ENCODE data around the gene ZNF462.

ZNF462 gene

GRCh38 chr9:107025260-107026035 is 162.5 kb downstream of the ZNF462 start:
- DNase-seq: no peak

- no peak for DNase-seq
Measured at GRCh38 chr9:107029146-107029545, 166.2 kb downstream of the ZNF462 start.

GRCh38 chr9:107033966-107034365 is 171.0 kb downstream of the ZNF462 start:
- DNase-seq: no peak

DNA sequence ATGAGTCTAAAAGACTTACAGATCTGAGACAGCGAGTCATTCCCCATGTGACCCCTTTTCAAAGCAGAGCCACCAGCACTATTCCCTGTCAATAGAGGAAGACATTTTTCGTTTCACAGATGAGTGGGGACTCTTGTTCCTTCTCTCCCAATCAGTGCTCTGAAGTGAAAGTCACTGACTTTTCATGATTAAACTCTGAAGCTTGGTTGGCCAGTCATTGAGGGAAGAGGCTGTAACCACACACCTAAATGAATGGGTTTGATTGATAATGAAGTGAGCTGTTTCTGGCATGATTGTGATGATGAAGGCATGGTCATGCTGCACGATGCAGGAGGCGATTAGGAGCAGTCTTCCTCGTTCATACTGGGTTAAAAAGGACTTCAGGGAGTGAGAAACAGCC is 171.9 kb downstream of the ZNF462 start:
- DNase-seq: no peak

DNA sequence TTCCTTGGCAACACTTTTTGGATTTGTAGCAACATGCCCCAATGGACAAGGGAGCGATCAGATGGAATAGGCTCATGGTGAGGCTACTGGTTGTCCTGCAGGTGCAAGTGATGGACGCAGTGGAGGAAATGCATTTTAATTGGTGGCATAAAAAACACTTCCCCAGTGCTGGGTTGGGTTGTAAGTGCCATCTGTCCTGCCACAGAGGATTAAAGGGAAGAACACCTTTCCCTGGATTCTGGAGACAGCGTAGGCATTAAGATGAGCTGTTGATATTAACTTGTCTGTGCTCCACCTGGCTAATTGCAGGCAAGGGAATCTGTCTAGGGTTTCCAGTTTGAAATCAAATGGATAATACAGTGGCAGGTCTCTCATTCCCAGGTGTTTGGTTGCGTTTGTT is 173.4 kb downstream of the ZNF462 start:
- DNase-seq: no peak

DNA sequence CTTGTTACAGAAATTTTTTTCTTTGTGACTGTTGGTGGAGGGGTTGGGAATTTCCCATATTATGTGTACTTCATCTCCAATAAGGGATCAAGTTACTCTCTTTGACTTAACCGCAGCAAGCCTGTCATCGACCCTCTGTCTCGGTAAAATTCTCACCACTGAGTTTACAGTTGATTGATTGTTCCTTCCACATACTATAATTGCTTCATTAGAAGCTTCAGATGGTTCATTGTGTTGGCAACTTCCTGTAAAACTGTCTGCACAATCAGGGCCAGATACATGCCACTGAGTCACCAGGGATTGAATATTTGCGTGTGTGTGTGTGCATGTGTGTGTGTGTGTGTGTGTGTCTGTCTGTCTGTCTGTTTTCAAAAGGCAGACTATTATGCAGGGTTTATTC is 176.6 kb downstream of the ZNF462 start:
- DNase-seq: no peak

GRCh38 chr9:107042606-107043005 is 179.6 kb downstream of the ZNF462 start:
- no peak for DNase-seq

DNA sequence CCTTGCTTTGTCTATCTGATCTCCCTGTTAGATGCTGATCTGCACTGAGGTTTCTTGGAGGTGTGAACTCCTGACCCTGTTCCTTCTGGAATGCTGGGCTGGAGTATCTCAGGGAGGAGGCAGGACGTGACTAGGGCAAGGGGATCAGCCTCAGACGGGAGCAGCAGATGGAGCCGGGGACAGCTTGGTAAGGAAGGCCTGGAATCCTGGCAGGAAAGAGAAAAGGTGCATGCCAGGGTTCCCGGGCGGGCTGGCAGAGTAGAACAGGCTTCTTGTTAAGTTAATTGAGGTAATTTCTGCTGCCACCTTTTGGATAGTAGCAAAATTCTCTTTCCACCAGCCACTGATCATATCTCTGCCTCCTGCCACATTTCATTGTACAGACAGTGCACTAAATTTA is 180.9 kb downstream of the ZNF462 start:
- no peak for DNase-seq

GRCh38 chr9:107044872-107045271 is 181.9 kb downstream of the ZNF462 start:
- no peak for DNase-seq

GRCh38 chr9:107046692-107047091 is 183.7 kb downstream of the ZNF462 start:
- no peak for DNase-seq

GRCh38 chr9:107049046-107049802 is 186.3 kb downstream of the ZNF462 start:
- DNase-seq: no peak

- no peak for DNase-seq
Measured at GRCh38 chr9:107049803-107050184, 186.8 kb downstream of the ZNF462 start.

GRCh38 chr9:107051392-107051791 is 188.4 kb downstream of the ZNF462 start:
- DNase-seq: no peak

DNA sequence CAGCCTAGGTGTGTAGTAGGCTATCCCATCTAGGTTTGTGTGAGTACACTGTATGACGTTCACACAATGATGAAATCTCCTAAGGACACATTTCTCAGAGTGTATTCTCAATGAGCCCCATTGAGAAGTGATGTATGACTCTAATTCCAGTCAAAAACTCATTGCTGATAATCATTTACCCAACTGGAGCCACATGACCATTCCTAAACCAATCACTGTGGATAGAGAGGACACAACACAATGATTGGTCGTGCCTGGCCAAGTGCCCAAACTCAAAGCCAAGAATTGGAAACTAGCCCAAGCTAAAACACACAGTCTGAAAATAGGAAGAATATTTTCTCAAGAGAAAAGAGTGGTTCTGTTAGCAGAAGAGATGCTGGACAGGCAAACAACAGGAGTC is 191.2 kb downstream of the ZNF462 start:
- no peak for DNase-seq

- DNase-seq: no peak
Measured at GRCh38 chr9:107059220-107059619, 196.3 kb downstream of the ZNF462 start.

- no peak for DNase-seq
Measured at GRCh38 chr9:107060062-107060461, 197.1 kb downstream of the ZNF462 start.
